ENCODE results near the gene LBHD1. TPM values are rescaled to one million over a fixed set of nuclear protein-coding genes. Genes with fewer than 3 reads are reported as not detected.
A peak's percentile ranks its signal among the peaks of the same experiment; 100 is the strongest.
"Not testable (repeated sequence)": the region's sequence is repeated elsewhere in the genome, so short reads cannot be mapped to it uniquely, and the experiment has no call there.

The LBHD1 gene
- total and polyA plus RNA-seq, 2 of the 4 experiments (the other 2 are of a cell fraction), result 1.6 to 4.0 TPM

DNA sequence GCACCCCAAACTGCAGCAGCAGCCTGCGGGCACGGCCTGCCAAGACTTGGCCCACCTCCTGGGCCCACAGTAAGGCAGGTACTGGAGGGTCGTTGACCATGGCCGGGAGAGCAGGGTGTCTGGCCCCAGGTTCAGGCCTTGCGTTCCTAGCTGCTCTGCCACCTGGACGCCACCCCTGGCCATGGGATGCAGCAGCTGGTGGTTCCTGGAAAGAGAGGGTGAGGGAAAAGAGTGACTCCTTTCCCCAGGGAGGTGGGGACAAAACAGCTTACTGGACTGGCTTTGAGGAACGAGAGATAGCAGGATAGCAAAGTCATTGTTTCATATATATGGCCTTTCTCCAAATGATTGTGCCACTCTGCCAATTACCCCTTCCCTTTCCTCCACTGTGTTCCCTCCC, 33.3 kb upstream of the LBHD1 start:
- Histone ChIP-seq H3K23ac (ENCODE audit: low read depth, low read length) (peak overlapping the region; percentile 99), H2AFZ (replicated peaks; ENCODE audit: low read length, poor library complexity) (peak overlapping the region; percentile 98), H3K18ac (ENCODE audit: low read depth, low read length) (no peak overlapping the region), H3K56ac (ENCODE audit: extremely low read depth, insufficient read depth, low read length) (peak overlapping the region; percentile 75; the same call in 1 of the 2 replicates), H3K27me3 (ENCODE audit: control insufficient read depth, insufficient read depth, low read length) (no peaks in the 10 kb centered on the region), H3K4me1 (ENCODE audit: control insufficient read depth, insufficient read depth, low read length) (peaks cover 16% of the 10 kb centered on the region), H3K9me3 (ENCODE audit: control insufficient read depth, insufficient read depth, low read length) (no peaks in the 10 kb centered on the region), H4K20me1 (ENCODE audit: insufficient read depth, low read length) (no peaks in the 10 kb centered on the region), H2BK120ac (ENCODE audit: low read depth, low read length) (peak overlapping the region; percentile 80; the same call in 1 of the 2 replicates), H3K79me1 (ENCODE audit: low read depth in 1 of 2, low read length in 2 of 2) (peaks cover 18 to 51% of the 10 kb centered on the region in 2 experiments), H3K4ac (ENCODE audit: low read depth, low read length) (peak overlapping the region; percentile 90), H3K36me3 (ENCODE audit: control insufficient read depth, insufficient read depth, low read length) (peaks cover 9% of the 10 kb centered on the region), H2AK9ac (replicated peaks; ENCODE audit: low read depth, low read length, poor library complexity) (peak overlapping the region; percentile 91), H3K14ac (replicated peaks; ENCODE audit: low read depth, low read length) (peak overlapping the region; percentile 97), H4K8ac (ENCODE audit: low read depth in 2 of 2, low read length in 2 of 2) (peak overlapping the region; percentile 1 to 14; a peak in 2 of 4 replicates), H3K27ac (ENCODE audit: insufficient read depth, low read length) (peak overlapping the region; percentile 15), H4K5ac (ENCODE audit: low read depth, low read length) (no peak overlapping the region), H2BK15ac (ENCODE audit: low read depth, low read length) (0 out of 3 replicates have a peak overlapping the region, but pooled peaks have one; percentile 8), H3K9me1 (ENCODE audit: insufficient read depth, low read length) (peaks cover 17% of the 10 kb centered on the region), H3K9ac (ENCODE audit: low read depth, low read length) (peak overlapping the region; percentile 79), H2BK5ac (ENCODE audit: low read depth, low read length, poor library complexity, severe bottlenecking) (peak overlapping the region; percentile 41), H2BK20ac (ENCODE audit: low read depth, low read length) (no peak overlapping the region), H3K4me2 (ENCODE audit: low read depth, low read length) (peak overlapping the region; percentile 88), H4K91ac (ENCODE audit: insufficient read depth, low read depth, low read length) (no peak overlapping the region), H2AK5ac (ENCODE audit: low read depth, low read length) (peak overlapping the region; percentile 52), H3K4me3 (ENCODE audit: insufficient read depth, low read depth, low read length) (peak overlapping the region; percentile 55; the same call in 1 of the 2 replicates)
- dilution Hi-C loops (cut with HindIII; ENCODE audit: low sequenced_read_pairs, unreplicated experiment) (no loop called here), intact Hi-C loops (cut with micrococcal nuclease) (no loop called here), in situ Hi-C loops (cut with MboI; ENCODE audit: low sequenced_read_pairs) (no loop called here)
- ATAC-seq (ENCODE audit: low read depth) (no peak), DNase-seq (no peak)
- ChIA-PET CTCF (interaction anchor here (0.9 to 1.9 kb wide), 4 partner anchors 11 to 81 kb away, joined by 3 to 6 read pairs (median 4); partner anchors contain the start of gene LRRN4CL), POLR2A (ENCODE audit: unreplicated experiment) (interaction anchor here (0.5 to 1.1 kb wide), 2 partner anchors 21 to 603 kb away, joined by 3 to 11 read pairs; no protein-coding TSS in a partner anchor)
- no TSS peak for BruUV-seq (replicated peaks)
- WGBS, 2 experiments (ENCODE audit: extremely low coverage in 2 of 2, insufficient read length in 1 of 2), result 83% methylated on average over 1 of the region's 7 CpGs; no CpG with 5 or more reads in 1 of the 2 experiments
- TF ChIP-seq CHD1 (IDR thresholded peaks at IDR 0.05; ENCODE audit: low read depth, low read length) (no peak), RAD21 (IDR thresholded peaks at IDR 0.05; ENCODE audit: low read length) (no peak), ELK1 (IDR thresholded peaks at IDR 0.05; ENCODE audit: borderline replicate concordance, low read depth, low read length) (no peak), RFX5 (IDR thresholded peaks at IDR 0.05; ENCODE audit: low read depth, low read length) (no peak), MAZ (IDR thresholded peaks at IDR 0.05; ENCODE audit: borderline replicate concordance, low read depth, low read length) (no peak)

- H2BK15ac ChIP-seq (ENCODE audit: low read depth, low read length); H2AK5ac ChIP-seq (ENCODE audit: low read depth, low read length); H3K9ac ChIP-seq (ENCODE audit: low read depth, low read length); BruUV-seq (replicated peaks); H2BK120ac ChIP-seq (ENCODE audit: low read depth, low read length); DNase-seq; intact Hi-C loops (cut with micrococcal nuclease); H4K5ac ChIP-seq (ENCODE audit: low read depth, low read length); ATAC-seq (ENCODE audit: low read depth); H3K4me3 ChIP-seq (ENCODE audit: insufficient read depth, low read depth, low read length); H3K4ac ChIP-seq (ENCODE audit: low read depth, low read length); H2BK5ac ChIP-seq (ENCODE audit: low read depth, low read length, poor library complexity, severe bottlenecking); H2AK9ac ChIP-seq (replicated peaks; ENCODE audit: low read depth, low read length, poor library complexity); H4K8ac ChIP-seq (ENCODE audit: low read depth in 2 of 2, low read length in 2 of 2); H3K56ac ChIP-seq (ENCODE audit: extremely low read depth, insufficient read depth, low read length); H4K20me1 ChIP-seq (ENCODE audit: insufficient read depth, low read length); H4K91ac ChIP-seq (ENCODE audit: insufficient read depth, low read depth, low read length); H2AFZ ChIP-seq (replicated peaks; ENCODE audit: low read length, poor library complexity); dilution Hi-C loops (cut with HindIII; ENCODE audit: low sequenced_read_pairs, unreplicated experiment); H3K23ac ChIP-seq (ENCODE audit: low read depth, low read length); H3K27me3 ChIP-seq (ENCODE audit: control insufficient read depth, insufficient read depth, low read length); H3K18ac ChIP-seq (ENCODE audit: low read depth, low read length); H3K36me3 ChIP-seq (ENCODE audit: control insufficient read depth, insufficient read depth, low read length); H2BK20ac ChIP-seq (ENCODE audit: low read depth, low read length); H3K4me2 ChIP-seq (ENCODE audit: low read depth, low read length); H3K27ac ChIP-seq (ENCODE audit: insufficient read depth, low read length); H3K9me3 ChIP-seq (ENCODE audit: control insufficient read depth, insufficient read depth, low read length); H3K14ac ChIP-seq (replicated peaks; ENCODE audit: low read depth, low read length); in situ Hi-C loops (cut with MboI; ENCODE audit: low sequenced_read_pairs); POLR2A ChIA-PET (ENCODE audit: unreplicated experiment): not testable (repeated sequence)
- H3K79me1 ChIP-seq (ENCODE audit: low read depth in 1 of 2, low read length in 2 of 2), result peaks cover 13 to 39% of the 10 kb centered on the region in 2 experiments
- H3K4me1 ChIP-seq (ENCODE audit: control insufficient read depth, insufficient read depth, low read length), result peaks cover 12% of the 10 kb centered on the region
- peaks cover 16% of the 10 kb centered on the region for H3K9me1 ChIP-seq (ENCODE audit: insufficient read depth, low read length)
- CTCF ChIA-PET, result interaction anchor here (1.0 kb wide), 1 partner anchor 10 kb away, joined by 4 read pairs; no protein-coding TSS in a partner anchor
- 100% methylated on average over 1 of the region's 4 CpGs; no CpG with 5 or more reads in 1 of the 2 experiments for WGBS, 2 experiments (ENCODE audit: extremely low coverage in 2 of 2, insufficient read length in 1 of 2)
These were observed 31.9 kb upstream of the LBHD1 start for GRCh38 chr11:62703921-62704320.
